ENCODE data around the gene SH3TC1.

Gene SH3TC1

DNA sequence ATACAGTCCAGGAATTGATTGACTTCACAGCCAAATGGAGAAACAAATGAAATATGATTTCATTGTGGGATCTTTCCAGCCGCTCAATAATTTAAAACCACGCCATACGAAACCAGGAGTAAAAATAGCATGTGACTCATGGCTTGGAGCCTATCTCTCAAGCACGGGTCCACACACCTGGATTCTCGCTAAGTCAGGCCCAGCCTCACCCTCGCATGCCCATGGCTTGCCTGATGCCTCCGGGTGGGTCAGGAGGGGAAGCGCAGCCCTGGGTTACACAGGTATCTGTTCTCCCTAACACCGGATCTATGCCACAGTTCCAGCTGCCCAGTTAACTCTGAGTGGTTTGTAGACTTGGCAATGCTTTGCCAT, 34.9 kb upstream of the SH3TC1 start:
- no peak for DNase-seq

DNA sequence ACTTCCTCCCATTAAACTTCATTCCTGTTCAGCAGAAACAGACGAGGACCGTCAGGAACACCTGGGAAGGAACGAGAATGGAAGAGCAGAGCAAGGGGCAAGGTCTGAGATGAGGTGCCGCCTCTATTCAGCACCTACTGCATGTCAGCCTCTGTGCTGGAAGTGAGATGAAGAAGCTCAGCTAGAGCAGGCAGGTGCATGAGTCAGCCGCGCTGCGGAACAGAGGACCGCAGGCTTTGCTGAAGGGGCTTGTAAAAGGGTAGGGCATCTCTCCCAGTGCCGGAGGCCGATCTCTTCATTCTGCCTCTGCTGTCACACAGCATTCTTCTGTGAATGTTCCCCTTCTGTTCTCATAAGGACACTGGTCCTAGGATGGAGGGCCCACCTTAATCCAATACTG, 34.4 kb upstream of the SH3TC1 start:
- no peak for DNase-seq

DNA sequence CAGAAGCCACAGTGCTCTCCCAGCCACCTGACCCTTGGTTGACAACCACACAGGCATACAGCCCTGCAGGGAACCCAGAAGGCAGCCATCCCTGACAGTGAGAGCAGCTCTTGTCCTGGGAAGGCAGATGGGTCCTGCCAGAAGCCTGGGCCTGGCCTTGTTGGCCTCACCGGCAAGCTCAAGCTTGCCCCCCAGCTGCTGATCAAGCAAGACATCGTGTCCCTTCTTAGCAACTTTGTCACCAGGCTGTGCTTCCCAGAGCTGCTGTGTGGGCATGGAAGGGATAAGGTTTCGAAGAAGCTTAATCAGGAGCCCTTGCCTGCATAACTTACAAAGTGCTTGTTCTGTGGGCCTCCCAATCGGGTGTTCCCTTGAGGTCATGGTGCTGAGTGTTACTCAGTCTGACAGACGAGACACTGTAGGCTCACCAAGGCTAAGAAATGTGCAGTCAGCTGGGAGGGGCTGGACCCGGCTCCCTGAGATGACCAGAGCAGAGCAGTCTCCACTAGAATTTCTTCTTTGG, 33.7 kb upstream of the SH3TC1 start:
- no peak for DNase-seq

DNA sequence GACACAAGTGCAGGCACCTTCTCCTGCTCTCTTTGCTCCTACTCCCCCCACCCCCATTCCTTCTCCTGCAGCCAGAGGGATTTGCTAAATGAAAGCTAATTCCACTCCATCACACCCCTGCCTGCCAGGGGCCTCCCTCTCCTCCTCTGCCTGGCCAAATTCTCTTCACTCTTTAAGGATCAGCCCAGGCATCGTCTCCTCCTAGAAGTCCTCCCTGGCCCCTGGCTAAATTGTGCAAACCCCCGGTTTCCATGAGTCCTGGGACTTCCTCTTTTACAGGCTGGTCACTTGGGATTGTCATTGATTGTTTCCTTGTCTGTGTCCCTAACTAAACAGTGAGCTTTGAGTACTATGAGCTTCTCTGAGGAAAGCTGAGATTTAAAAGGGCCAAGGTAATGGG, 31.8 kb upstream of the SH3TC1 start:
- no peak for DNase-seq

DNA sequence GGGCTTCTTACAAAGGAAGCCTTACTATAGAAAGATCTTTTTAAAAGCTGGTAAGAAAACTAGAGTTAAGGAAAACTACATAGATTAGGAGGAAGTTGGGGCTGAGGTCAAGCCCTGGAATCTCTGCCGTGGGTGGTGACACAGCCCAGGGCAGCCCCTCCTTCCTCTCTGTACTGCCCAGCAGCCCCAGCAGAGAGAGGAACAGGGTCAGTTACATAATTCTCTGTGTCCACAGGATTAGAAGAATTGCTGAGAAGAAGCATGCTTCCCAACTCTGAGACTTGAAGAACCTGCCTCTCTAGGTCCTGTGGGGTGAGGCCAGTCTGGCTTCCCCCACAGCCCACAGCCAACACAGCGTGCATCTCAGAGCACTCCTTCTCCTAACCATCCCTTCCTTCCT, 31.3 kb upstream of the SH3TC1 start:
- DNase-seq, result no peak

DNA sequence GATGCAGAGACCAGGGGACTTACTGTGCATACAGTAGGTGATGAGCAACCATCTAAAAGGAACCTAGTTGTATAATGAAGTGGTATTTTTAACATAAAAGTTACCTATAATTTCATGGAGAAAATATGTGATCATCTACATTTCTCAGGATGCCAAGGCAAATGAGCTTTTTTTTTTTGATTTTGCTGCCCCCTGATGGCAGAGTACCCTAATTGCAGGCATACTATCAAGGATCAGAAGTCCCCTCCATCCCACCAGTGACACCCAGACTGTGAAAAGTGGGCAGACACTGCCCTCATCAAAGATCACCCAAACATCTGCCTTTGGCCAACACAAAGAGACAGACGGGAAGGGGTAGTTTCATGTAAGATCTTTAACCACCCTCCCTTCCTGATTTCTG, 30.9 kb upstream of the SH3TC1 start:
- DNase-seq, result no peak

DNA sequence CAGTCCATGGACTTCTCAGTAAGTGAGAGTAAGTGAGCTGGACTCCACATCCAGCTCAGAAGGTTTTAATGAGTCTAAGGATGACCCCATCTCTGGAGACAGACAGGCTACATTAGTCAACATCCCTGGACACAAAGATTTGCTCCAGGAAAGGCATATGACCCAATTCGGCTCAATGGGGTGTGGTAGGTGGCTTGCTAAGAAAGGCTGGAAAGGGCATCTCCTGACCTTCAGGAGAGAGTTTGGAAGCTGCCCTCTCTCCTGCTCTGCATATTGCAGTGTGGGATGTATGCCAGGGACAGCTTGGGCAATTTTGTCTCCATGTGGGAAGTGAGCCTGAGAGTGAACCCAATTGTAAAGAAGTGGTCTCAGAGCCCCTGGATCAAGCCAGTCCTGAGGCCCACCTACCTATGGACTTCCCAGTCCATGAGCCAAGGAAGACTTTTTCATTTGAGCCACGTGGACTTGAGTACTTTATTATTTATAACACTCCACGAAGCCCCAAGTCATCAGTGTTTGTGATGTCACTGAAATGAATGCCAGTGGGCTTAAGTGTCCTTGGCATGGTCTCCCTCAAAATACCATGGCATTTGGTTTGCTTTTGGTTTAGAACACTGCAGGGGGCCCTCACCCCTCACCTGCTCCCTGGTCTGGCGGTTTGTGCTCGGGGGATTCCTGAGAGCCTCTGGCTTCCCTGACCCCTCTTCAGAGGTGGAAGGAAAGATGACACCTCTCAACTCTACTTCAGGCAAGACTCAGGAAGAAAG, 30.1 kb upstream of the SH3TC1 start:
- DNase-seq, result no peak

DNA sequence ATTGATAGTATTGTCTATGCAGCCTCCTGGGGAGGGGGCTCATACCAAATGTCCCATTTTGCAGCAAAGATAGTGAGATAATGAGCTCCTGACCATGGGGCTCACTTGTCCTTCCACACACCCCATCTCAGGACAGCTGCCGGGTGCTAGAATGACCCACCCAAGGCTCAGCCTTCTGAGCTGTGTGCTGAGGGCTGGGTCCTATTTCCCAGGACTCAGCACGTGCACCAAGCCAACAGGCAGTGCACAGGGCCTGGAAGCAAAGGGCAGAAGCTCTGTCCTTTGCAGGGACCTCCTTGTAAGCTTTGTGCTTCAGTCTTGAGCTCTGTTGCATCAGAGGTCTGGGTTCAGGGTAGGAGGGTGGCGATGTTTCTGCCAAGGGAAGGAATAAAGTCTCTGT, 29.3 kb upstream of the SH3TC1 start:
- DNase-seq, result no peak

DNA sequence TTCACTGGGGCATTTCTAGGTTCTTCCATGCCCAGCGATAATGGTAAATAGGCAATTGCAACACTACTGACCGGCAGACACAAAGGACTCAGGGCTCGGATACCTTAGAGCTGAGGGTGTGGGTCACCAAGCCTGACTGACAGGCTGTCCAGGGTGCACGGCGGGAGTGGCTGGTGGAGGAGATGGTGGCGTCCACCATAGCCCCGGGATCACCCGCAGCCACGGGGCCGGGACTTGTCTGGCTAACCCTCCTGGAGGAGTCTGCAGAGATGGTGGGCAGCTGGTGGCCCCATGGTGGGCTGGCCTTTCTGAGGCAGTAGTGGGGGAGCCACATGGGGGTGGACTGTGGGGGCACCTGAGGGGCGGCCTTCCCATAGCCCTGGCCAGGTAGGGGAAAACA, 28.7 kb upstream of the SH3TC1 start:
- no peak for DNase-seq

DNA sequence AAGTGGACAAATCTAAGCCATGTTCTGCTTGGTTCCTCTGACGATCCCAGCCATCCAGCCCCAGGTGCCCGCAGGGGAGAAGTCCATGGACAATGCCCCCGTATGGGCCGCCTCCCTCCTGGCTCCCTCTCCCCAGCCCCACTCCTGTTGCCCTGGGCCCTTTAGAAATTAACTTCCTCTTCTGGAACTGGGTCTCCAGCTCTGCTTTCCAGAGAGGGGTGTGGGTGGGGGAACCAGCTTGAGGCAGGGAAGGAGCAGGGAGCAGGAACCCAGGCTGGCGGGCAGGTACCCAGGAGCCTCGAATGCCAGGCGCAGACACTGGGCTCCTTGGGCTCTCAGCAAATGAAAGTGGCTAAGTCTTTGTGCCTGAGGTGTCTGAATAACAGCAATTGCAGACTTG, 27.8 kb upstream of the SH3TC1 start:
- no peak for DNase-seq

DNA sequence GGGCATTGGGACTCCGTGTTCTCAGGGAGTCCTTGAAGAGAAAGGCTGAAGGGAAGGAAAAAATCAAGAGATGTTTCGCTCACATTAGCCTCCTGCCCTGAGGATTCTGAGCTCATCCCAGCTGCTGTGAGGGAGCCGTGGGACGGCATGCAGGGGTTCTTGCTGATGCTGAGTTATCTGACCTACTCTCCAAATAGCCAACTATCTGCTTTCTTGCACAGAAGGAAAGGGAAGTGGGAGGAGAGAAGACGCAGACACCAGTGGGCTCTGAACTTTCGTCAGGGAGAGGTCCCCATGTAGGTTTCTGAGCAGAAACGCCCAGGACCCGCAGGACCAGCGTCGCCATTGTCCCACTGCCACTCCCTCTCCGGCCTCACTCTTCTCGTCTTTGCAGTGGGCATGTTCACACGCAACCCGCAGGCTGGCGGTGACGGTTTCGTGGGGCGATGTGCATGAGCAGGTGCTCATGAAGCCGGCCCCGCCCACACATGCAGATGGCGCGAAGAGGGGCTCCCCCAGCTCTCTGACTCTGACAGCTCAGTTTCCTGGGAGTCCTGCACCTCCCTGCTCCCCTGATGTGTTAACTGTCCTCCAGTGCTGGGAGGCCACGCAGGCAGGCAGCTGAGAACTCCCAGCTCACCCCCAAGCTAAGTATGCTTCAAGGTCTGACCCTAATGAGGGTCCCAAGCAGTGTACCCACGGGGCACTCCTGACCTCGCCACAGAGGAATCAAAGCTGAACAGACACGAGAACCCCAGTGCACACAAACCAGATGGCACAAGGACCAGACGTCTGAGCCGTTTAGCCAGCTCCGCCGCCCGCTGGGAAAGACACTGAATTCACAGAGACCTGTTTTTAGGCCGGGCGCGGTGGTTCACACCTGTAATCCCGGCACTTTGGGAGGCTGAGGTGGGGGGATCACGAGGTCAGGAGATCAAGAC, 26.8 kb upstream of the SH3TC1 start:
- peak; percentile 16 to 27 for DNase-seq

DNA sequence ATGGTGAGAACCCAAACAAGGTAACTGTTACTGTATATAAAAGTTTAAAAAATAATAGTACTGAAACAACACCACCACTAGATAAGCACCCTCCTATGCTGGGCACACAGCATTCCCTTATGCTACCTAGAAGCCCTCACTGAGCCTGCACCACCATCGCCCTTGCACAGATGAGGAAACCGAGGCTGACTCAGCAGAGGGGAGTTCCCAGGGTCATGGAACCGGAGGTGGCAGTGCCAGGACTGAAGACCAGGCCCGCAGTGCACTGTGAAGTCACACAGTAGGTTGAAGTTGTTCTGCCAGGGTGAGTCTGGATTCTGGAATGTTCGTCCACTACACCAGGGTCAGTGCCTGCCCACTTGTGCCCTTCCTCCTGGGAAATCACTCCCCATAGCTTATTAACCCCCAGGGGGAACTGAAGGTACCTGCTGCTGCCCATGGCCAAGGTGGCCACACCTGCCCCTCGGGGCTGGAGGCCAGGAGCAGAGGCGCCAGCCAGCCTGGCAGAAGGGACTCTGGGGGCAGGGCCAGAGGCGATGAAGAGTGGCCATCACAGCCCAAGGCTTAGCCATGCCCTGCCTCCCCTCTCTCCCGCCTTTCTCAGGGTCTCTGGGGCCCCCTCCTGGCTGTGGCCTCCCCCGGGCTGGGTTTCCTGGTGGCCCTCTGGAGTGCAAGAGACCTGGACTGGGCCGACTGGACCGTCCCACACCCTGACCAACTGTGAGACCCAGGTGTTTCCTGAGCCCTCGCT, 25.4 kb upstream of the SH3TC1 start:
- DNase-seq, result no peak

DNA sequence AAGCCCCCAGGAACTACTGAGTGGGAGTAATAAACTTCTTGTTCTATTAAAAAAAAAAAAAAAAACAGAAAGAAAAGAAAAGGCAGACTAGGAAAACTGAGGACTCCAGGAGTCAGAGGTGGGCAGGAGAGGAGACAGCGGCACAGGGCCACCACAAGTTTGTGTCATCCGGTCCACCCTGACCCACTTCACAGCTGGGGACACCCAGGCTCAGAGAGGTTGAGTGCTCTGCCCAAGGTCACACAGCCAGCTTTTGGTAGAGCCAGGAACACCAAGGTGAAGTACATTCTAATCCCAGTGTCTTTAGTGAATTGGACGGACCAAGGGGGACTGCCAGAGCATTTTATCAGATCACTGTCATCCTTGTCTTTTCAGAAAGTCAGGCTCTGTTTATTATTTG, 24.1 kb upstream of the SH3TC1 start:
- DNase-seq, result no peak

DNA sequence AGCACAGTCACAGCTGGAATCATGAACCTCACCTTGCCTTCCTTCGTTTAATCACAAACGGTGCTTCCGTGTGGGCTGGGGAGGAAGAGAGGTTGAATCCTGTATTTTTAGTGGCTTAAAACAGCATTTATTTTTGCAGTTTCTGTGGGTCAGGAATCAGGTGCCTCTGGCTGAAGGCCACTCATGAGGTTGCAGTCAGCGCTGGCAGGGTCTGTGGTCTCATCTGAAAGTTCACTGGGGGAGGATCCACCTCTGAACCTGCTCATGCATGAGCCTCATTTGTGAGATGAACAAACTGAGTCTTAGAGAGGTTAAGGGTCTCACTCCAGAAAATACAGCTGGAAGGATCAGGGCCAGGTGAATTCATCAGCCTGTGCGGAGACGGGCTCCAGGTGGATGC, 23.4 kb upstream of the SH3TC1 start:
- DNase-seq, result no peak

DNA sequence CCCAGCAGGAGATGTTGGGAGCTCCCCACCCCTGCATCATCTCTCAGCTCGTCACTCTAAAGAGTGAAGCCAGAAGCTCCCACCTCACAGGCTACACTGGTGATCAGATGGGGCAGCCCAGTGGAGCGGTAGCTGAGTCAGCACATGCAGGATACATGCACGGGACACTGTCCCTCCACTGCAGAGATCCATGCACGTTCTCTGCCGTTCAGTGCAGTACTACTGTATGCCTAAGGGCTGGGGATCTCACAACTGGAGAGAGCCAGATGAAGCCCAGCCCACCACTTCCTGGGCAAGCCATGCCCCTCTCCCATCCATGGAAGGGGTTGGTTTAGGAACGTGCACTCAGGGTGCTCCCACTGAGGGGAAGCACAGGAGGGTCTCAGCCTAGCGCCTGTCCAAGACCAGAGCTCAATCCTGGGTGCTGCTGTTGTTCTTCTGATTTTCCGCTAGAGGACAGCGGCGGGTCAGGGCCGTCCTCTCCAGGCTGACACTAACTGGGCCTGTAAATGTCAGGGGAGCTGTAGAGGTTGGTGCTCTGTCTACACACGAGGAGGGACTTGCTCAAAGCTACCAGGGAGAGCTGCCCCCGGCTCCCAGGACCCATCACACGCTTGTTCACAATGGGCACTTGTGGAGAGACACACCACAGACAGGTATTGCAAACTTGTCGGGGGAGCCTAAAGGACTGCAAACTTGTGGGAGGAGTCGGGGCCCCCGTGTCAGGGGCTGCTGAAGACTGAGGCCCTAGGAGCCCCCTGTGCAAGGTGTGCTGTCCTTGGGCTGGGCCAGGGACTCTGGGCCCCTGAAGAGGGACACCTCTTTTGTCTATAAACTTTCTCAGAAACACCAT, 22.3 kb upstream of the SH3TC1 start:
- DNase-seq, result peak in 1 of 2 experiments; percentile 25

DNA sequence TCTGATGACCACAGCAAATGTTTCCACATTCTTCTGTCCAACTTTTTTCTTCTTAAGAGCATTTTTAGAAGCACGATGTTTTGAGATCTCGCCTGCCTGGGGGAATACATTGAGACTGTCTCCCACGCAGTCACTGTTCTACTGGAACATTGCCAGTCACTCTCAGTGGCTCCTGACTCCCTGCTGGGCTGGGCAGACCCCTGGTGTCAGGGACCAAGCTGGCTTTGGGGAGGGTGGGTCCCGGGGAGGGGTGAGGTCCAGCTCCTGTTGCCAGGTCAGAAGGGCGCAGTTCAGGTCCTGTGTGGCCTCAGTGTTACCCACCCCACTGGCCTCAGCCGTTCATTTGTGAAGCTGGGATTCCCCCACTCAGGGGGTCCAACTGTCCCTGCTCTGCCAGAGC, 21.5 kb upstream of the SH3TC1 start:
- DNase-seq, result no peak

DNA sequence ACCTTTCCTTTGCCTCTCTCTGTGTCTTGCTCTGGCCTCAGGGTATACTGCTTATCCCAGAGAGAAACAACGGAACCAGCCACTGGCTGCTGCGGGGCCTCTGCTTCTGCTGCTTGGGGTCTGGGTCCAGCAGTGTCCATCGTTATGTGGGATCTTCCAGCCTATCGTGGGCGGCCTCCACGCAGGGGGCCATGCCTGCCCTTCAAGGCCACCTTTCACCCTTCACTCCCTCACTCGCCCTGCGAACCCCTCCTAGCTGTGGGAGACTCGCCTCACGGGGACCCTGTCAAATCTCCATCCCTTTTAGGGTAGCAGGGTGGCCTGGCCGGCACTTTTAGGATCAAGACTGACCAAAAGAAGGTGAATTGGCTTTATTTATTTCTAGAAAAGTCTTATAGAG, 21.1 kb upstream of the SH3TC1 start:
- DNase-seq, result no peak

DNA sequence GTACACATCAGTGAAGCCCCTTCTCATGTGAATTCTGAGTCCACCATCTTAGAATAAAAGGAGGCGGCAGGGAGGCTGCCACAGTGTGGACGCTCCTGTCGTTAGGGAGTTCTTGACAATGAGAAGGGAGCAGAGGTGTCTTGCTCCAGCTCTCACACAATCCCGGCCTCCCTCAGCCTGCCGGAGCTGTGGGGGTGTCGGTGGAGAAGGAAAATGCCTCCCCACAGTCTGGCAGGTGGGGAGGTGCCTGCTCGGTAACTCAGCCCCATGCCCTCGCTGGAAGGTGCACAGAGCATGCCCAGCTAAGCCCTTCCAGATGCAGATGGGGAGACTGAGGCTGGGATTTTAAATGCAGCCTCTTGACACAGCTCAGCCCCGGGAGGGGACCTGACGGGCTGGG, 20.0 kb upstream of the SH3TC1 start:
- DNase-seq, result no peak

DNA sequence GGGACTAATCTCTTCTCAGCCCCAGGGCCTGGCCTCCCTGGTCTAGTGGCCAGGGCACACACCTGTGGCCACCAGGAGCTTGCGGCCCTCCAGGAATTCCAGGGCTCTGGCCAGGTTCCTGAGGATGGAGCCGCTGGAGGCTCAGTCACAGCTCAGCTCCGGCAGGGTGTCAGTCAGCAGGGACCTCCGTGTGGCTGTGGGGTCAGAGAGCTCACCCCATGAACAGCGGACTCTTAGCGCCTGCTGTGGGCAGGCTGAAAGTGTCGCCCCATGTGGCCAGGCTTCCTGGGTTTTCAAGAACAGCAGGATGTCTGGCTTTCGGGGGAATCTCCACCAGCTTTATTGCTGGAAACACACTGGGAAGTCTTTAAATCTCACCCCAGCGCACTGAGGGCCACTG, 19.3 kb upstream of the SH3TC1 start:
- DNase-seq, result no peak

DNA sequence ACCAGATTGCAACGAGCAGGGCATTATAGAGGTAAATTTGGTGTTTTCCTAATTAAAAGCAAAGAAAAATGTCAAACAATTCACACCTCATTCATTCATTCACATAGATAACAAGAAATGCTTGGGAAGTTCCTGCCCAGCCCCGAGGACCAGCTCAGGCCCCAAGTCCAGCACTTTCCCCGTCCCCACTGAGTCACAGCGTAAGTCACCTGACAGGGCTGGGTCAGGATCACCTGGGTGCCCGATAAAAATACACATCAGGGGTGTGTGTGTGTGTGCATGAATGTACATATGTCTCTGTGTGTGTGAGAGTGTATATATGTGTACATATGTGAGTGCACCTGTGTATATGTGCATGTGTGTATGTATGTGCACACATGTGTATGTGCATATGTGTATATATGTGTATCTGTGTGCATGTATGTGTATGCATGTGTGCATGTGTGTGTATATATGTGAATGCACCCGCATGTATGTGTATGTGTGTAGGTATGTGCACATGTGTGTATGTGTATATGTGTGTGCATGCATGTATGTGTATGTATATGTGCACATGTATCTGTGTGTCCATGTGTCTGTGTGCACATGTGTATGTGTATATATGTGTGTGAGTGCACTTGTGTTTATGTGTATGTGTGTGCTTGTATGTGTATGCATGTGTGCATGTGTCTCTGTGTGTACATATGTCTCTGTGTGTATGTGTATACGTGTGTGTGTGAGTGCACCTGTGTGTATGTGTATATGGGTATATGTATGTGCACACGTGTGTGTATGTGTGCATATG, 18.6 kb upstream of the SH3TC1 start:
- DNase-seq, result no peak

DNA sequence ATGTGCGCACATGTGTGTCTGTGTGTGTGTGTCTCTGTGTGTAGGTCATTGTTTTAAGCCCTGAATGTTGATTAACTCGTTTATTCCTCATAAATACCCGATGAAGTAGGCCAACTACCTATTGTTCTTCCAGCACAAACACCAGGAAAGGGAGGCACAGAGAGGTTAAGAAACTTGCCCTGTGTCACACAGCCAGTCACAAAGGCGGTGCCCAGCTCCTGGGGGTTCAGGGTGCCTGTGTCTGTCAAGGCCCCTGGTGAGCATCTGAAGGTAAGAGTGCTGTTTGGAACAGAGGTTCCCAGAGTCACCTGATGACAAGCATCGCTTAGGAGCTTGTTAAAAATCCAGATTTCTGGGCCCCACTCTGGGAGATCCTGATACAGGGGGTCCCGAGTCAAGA, 18.0 kb upstream of the SH3TC1 start:
- DNase-seq, result no peak

DNA sequence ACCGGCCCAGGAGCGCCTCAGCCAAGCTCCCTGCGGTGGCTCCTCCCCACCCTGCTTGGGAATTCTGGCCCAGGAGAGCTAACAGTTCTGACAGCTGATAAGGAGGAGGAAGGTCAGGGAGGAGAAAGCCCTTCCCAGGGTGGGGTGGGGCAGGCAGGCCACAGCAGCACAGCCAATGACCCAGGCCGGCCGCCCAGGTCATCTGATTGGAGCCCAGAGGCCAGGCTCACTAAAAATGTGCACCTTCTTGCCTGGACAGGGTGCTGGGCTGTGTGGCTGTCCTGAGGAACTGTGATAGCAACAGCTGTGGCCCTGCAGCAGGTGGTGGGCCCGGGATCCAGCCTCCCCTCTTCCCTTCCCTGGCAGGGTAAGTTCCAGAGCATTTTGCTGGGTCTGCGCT, 17.2 kb upstream of the SH3TC1 start:
- DNase-seq, result no peak
